K562 (cell line): ENCODE data around the gene PCGF6. TPM values are rescaled to one million over a fixed set of nuclear protein-coding genes. Genes with fewer than 3 reads are reported as not detected.

ENCODE experiments used
- CBX8 ChIP-seq: fragments of 200-600 bp; sonication (generic); IDR thresholded peaks from 2 replicates; pipeline ENCODE4 v1.6.1; 2012; ENCODE audit warnings: borderline replicate concordance, mixed run types, low read depth, mild to moderate bottlenecking, moderate library complexity, mixed read lengths, low read length, control low read depth, inconsistent platforms; ENCODE audit not compliant: poor library complexity, severe bottlenecking; ENCODE audit errors: extremely low read depth
- DDX20 ChIP-seq: fragments of 450-650 bp; IDR thresholded peaks from 2 replicates; pipeline ENCODE4 v1.6.1; 2016; ENCODE audit warnings: missing genetic modification characterization, low read depth, mild to moderate bottlenecking, missing compliant biosample characterization, moderate library complexity
- ETV5 ChIP-seq: sonication (generic); formaldehyde crosslinking; IDR thresholded peaks from 2 replicates; pipeline ENCODE4 v1.4.0; 2020; ENCODE audit warnings: low read depth, mild to moderate bottlenecking, missing genetic modification reagents
- FOXA1 ChIP-seq: fragments of 450-650 bp; IDR thresholded peaks from 2 replicates; pipeline ENCODE4 v1.6.1; 2016; ENCODE audit warnings: mild to moderate bottlenecking, borderline replicate concordance
- MTF1 ChIP-seq: fragments of 250-450 bp; sonication (Bioruptor Pico); IDR thresholded peaks from 2 replicates; pipeline ENCODE4 v1.9.0; 2021; ENCODE audit warnings: moderate library complexity, mild to moderate bottlenecking, inconsistent platforms, borderline replicate concordance
- POLR2G ChIP-seq: fragments of 200-400 bp; formaldehyde crosslinking; IDR thresholded peaks from 2 replicates; pipeline ENCODE4 v1.6.1; 2017; ENCODE audit warnings: low read depth, mild to moderate bottlenecking, antibody characterized with exemption, low read length, moderate library complexity
- RHOXF2B ChIP-seq: fragments of 250-450 bp; sonication (Bioruptor Pico); conservative IDR thresholded peaks from 2 replicates; pipeline ENCODE4 v1.5.1; 2021
- SAP30 ChIP-seq: fragments of 200-600 bp; sonication (generic); IDR thresholded peaks from 2 replicates; pipeline ENCODE4 v1.6.1; 2012; ENCODE audit warnings: borderline replicate concordance, low read depth, mild to moderate bottlenecking, moderate library complexity, low read length, control low read depth, inconsistent platforms; ENCODE audit not compliant: insufficient read depth, poor library complexity, severe bottlenecking
- SRF ChIP-seq, 2 experiments: fragments of 250-450, 450-650 bp in 1 of 2; sonication (Bioruptor Pico) in 1 of 2; sonication (generic) in 1 of 2; formaldehyde crosslinking; IDR thresholded peaks; 2 replicates each; pipeline versions ENCODE4 v1.5.0 to v1.5.1; 2020 to 2022; ENCODE audit warnings: mild to moderate bottlenecking in 1 of 2, missing genetic modification reagents in 1 of 2
- TOE1 ChIP-seq, 2 experiments: fragments of 450-650 bp in 1 of 2; sonication (generic) in 1 of 2; formaldehyde crosslinking in 1 of 2; IDR thresholded peaks; 2 replicates each; pipeline versions ENCODE4 v1.7.1 to v1.8.0; 2016 to 2022; ENCODE audit warnings: borderline replicate concordance in 2 of 2, mild to moderate bottlenecking in 2 of 2, antibody characterized with exemption in 1 of 2, inconsistent platforms in 1 of 2, low read depth in 1 of 2, missing genetic modification reagents in 1 of 2, moderate library complexity in 1 of 2
- ZNF133 ChIP-seq: fragments of 250-450 bp; sonication (Bioruptor Pico); IDR thresholded peaks from 2 replicates; pipeline ENCODE4 v1.4.0; 2020; ENCODE audit warnings: mild to moderate bottlenecking
- ZNF57 ChIP-seq: fragments of 450-650 bp; formaldehyde crosslinking; IDR thresholded peaks from 2 replicates; pipeline ENCODE4 v1.4.0; 2020; ENCODE audit warnings: mild to moderate bottlenecking, moderate library complexity
- ZNF764 ChIP-seq: fragments of 250-450 bp; sonication (Bioruptor Pico); IDR thresholded peaks from 2 replicates; pipeline ENCODE4 v1.4.0; 2020; ENCODE audit warnings: low read depth, mild to moderate bottlenecking, moderate library complexity
- polyA plus RNA-seq, 8 experiments: library from polyadenylated mRNA; depleted of rRNA in 4 of 8; stranded (reverse) in 5 of 8; unstranded in 3 of 8; fragments of >200 nt; fragmentation: Nextera tagmentation in 2 of 8; fragmentation: Illumina TruSeq in 1 of 8; extraction: Ambion mirVana in 2 of 8; extraction: Trizol in 1 of 8; gene quantifications; 2 replicates each; pipeline versions ENCODE4 v1.2.1 to v1.2.3, GENCODE V29; 2011 to 2014; ENCODE audit warnings: inconsistent platforms in 1 of 8, missing spikeins in 1 of 8
- total RNA-seq, 7 experiments: library from RNA; depleted of rRNA in 6 of 7; stranded (reverse); fragments of >200 nt in 6 of 7; fragmentation: Illumina TruSeq in 2 of 7; extraction: Trizol in 2 of 7; gene quantifications; 2 replicates each; pipeline versions ENCODE4 v1.2.1 to v1.2.3, GENCODE V29; 2011 to 2021; ENCODE audit warnings: low replicate concordance in 1 of 7
- TF ChIP-seq, protein P1 (sequence below): IDR thresholded peaks from 2 replicates; pipeline ENCODE4 v1.6.1; 2011; ENCODE audit not compliant: insufficient read length; ENCODE audit errors: extremely low read depth
- TF ChIP-seq, protein P2 (sequence below): fragments of 250-450 bp; sonication (Bioruptor Pico); IDR thresholded peaks from 2 replicates; pipeline ENCODE4 v1.4.0; 2020; ENCODE audit warnings: mild to moderate bottlenecking, moderate library complexity
- TF ChIP-seq, protein P3 (sequence below): sonication (generic); formaldehyde crosslinking; IDR thresholded peaks from 2 replicates; pipeline ENCODE4 v1.8.0; 2022; ENCODE audit warnings: mild to moderate bottlenecking, missing genetic modification reagents
- TF ChIP-seq, protein P4 (sequence below): fragments of 250-450 bp; sonication (Bioruptor Pico); IDR thresholded peaks from 2 replicates; pipeline ENCODE4 v1.5.0; 2021; ENCODE audit warnings: mild to moderate bottlenecking, borderline replicate concordance

PCGF6 gene
- total and polyA plus RNA-seq, 9 of the 15 experiments (the other 6 are each of a cell fraction or from before 2014, with no cell fraction given) = 8.4 to 24.6 (median 20.6) TPM

DNA sequence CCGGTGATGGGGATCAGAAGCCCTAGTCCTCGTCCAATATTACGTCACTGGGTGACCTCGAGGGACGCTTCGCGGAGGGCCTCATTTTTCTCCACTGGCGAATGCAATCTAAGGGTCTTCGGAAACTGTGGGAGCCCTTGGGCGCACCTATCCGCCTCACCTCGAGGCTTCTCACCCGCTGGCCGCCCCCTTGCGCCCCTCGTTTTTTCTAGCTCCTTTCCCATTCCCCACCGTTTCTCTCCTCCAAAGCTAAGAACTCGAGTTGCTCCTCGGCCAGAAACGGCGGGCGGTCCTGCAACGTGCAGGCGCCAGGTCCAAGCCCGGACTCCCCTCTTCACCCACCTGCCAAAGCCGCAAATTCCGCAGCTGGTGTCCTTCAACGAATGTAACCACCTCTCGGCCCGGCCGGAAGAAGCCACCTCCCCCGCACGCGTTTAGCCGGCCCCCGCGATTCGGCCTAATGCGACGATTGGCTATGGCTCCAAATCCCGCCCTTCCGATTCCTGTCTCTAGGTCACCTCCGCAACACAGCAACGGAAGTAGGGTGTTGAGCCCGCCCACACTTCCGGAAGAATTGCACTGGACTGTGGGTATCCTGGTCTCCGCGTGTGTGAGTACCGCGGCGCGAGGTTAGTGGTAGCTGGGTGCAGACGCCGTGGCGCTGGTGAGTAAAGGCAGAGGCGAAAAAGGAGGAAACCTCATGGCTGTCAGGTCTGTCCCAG, 45.3 kb upstream of the PCGF6 start, which contains the start of the genes ATP5MK and PDCD11 (continued):
- TF ChIP-seq SAP30 (peak; percentile 77), DDX20 (tag) (no peak), CBX8 (no peak), ZNF57 (no peak), ZNF764 (CRISPR knock-in tag) (no peak), ZNF133 (CRISPR knock-in tag) (no peak), POLR2G (peak; percentile 91), TOE1 (IDR thresholded peaks at IDR 0.05; ENCODE audit: borderline replicate concordance) (no peak), TOE1 (CRISPR knock-in tag; IDR thresholded peaks at IDR 0.05; ENCODE audit: borderline replicate concordance, low read depth) (no peak), ETV5 (CRISPR knock-in tag) (peak; percentile 68; the same call in 1 of the 2 replicates), FOXA1 (no peak), RHOXF2B (no peak), MTF1 (CRISPR knock-in tag) (no peak), SRF (CRISPR knock-in tag; IDR thresholded peaks at IDR 0.05) (peak in 1 of 2 experiments; percentile 30; a peak in 1 of 4 replicates)
- TF ChIP-seq, protein P1, sequence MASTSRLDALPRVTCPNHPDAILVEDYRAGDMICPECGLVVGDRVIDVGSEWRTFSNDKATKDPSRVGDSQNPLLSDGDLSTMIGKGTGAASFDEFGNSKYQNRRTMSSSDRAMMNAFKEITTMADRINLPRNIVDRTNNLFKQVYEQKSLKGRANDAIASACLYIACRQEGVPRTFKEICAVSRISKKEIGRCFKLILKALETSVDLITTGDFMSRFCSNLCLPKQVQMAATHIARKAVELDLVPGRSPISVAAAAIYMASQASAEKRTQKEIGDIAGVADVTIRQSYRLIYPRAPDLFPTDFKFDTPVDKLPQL = no peak
- TF ChIP-seq, protein P2, sequence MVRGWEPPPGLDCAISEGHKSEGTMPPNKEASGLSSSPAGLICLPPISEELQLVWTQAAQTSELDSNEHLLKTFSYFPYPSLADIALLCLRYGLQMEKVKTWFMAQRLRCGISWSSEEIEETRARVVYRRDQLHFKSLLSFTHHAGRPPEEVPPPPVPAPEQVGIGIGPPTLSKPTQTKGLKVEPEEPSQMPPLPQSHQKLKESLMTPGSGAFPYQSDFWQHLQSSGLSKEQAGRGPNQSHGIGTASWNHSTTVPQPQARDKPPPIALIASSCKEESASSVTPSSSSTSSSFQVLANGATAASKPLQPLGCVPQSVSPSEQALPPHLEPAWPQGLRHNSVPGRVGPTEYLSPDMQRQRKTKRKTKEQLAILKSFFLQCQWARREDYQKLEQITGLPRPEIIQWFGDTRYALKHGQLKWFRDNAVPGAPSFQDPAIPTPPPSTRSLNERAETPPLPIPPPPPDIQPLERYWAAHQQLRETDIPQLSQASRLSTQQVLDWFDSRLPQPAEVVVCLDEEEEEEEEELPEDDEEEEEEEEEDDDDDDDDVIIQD (CRISPR knock-in tag) = no peak
- TF ChIP-seq, protein P3, sequence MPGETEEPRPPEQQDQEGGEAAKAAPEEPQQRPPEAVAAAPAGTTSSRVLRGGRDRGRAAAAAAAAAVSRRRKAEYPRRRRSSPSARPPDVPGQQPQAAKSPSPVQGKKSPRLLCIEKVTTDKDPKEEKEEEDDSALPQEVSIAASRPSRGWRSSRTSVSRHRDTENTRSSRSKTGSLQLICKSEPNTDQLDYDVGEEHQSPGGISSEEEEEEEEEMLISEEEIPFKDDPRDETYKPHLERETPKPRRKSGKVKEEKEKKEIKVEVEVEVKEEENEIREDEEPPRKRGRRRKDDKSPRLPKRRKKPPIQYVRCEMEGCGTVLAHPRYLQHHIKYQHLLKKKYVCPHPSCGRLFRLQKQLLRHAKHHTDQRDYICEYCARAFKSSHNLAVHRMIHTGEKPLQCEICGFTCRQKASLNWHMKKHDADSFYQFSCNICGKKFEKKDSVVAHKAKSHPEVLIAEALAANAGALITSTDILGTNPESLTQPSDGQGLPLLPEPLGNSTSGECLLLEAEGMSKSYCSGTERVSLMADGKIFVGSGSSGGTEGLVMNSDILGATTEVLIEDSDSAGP (CRISPR knock-in tag) = no peak
- TF ChIP-seq, protein P4, sequence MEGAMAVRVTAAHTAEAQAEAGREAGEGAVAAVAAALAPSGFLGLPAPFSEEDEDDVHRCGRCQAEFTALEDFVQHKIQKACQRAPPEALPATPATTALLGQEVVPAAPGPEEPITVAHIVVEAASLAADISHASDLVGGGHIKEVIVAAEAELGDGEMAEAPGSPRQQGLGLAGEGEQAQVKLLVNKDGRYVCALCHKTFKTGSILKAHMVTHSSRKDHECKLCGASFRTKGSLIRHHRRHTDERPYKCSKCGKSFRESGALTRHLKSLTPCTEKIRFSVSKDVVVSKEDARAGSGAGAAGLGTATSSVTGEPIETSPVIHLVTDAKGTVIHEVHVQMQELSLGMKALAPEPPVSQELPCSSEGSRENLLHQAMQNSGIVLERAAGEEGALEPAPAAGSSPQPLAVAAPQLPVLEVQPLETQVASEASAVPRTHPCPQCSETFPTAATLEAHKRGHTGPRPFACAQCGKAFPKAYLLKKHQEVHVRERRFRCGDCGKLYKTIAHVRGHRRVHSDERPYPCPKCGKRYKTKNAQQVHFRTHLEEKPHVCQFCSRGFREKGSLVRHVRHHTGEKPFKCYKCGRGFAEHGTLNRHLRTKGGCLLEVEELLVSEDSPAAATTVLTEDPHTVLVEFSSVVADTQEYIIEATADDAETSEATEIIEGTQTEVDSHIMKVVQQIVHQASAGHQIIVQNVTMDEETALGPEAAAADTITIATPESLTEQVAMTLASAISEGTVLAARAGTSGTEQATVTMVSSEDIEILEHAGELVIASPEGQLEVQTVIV (CRISPR knock-in tag) = no peak
